HG03103 (cell line): ENCODE results near the gene SPATC1L.

ENCODE experiments used
- ATAC-seq: cut with Tn5 transposase; IDR thresholded peaks from one replicate; pipeline ENCODE4 v1.9.1; 2021; ENCODE audit warnings: low read depth; ENCODE audit not compliant: unreplicated experiment

SPATC1L gene

DNA sequence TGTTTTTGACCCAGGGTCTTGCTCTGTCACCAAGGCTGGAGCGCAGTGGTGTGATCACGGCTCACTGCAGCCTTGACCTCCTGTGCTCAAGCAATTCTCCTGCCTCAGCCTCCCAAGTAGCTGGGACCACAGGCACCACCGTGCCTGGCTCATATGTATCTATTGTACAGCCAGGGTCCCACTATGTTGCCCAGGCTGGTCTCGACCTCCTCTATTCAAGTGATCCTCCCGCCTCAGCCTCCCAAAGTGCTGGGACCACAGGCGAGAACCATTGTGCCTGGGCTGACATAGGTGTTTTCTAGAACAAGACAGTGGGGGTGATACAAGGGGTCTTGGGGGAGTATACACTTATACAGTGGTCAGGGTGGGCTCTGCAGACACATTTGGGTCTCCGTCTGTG lies 46.4 kb downstream of the SPATC1L start:
- no peak for ATAC-seq

GRCh38 chr21:46136739-46137349 lies 47.4 kb downstream of the SPATC1L start:
- ATAC-seq: no peak

- ATAC-seq: no peak
These were observed 48.4 kb downstream of the SPATC1L start for GRCh38 chr21:46135782-46136395.

DNA sequence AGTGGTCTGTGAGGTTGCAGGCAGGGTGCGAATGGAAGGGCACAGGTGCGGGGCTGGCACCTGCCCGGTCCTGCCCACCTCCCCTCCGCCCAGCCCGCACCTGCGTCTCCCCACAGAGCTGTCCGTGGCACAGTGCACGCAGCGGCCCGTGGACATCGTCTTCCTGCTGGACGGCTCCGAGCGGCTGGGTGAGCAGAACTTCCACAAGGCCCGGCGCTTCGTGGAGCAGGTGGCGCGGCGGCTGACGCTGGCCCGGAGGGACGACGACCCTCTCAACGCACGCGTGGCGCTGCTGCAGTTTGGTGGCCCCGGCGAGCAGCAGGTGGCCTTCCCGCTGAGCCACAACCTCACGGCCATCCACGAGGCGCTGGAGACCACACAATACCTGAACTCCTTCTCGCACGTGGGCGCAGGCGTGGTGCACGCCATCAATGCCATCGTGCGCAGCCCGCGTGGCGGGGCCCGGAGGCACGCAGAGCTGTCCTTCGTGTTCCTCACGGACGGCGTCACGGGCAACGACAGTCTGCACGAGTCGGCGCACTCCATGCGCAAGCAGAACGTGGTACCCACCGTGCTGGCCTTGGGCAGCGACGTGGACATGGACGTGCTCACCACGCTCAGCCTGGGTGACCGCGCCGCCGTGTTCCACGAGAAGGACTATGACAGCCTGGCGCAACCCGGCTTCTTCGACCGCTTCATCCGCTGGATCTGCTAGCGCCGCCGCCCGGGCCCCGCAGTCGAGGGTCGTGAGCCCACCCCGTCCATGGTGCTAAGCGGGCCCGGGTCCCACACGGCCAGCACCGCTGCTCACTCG lies 52.2 kb downstream of the SPATC1L start:
- ATAC-seq: no peak

DNA sequence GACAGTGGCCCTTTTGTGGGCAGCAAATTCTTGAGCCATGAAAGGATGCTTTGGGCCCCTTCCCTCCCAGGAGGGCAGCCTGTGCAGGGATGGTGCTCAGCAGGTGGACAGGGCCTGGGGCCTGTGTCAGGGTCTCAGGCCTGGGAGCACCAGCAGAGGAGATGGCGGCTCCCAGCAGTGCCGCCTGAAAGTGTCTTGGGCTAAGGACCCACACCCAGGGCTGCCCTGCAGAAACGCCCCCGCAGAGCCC lies 52.7 kb downstream of the SPATC1L start:
- ATAC-seq: no peak

DNA sequence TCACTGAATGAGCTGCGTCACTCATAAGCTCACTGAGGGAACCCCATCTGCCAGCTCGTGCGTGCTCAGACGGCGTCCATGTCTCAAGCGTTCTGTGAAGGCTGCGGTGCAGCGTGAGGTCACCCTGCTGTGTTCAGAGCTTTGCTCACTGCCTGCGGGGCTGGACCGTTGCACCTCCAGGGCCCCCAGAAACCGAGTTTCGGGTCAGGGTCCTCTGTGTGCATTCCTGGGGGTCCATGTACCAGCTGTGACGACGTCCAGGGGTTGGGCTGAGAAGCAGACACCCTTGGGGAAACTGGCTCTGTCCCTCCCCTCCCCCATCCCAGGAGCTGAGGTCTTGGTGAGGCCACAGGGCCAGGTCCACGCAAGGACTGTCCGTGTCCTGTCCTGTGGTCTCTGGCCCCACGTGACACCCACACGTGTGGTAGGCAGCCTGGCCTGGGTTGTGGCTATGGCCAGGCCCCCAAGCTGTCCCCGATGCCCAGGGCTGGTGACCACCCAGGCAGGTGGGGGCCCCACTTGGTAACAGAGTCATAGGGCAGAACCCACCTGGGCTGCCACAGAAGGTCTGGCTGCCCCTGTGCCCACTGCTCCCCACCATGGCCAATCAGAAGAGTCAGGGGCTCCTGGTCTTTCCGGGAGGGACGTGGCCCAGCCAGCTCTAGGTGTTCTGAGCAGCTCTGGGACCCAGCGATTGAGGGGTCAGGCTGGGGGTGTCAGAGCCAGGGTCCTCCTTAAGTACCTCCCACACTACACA lies 53.2 kb downstream of the SPATC1L start:
- no peak for ATAC-seq

DNA sequence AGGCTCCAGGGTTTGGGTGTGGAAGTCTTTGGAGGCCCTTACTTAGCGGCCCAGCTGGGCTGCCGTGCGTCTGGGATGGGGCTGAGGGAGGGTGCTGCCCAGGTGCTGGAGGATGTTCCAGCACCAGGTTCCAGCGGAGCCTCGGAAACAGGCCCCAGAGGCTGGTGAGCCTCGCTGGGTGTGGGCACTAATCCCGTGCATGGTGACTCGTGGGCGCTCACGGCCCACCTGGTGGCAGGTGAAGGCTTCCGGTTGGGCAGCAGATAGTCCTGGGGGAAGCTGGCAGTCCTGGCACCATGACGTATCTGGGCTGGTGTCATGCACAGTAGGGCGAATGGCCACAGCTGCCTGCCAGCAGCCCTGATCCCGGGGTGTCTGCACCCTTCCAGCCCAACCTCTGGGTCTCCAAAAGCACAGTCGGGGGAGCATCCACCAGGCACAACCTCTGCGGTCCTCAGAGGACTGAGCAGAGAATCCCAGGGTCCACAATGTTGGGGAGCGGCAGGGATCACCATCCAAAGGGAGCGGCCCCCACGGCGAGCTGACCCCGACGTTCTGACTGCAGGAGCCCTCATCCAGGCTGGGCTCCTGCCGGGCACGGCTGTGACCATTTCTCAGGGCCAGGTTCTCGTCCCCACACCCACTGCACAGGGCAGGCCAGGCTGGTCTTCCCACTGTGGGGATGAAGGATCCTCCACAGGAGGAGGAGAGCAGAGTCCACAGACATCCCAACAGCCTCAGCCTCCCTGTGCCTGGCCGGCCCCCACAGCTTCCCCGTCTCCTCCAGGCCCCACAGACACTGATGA lies 54.2 kb downstream of the SPATC1L start:
- ATAC-seq: no peak

DNA sequence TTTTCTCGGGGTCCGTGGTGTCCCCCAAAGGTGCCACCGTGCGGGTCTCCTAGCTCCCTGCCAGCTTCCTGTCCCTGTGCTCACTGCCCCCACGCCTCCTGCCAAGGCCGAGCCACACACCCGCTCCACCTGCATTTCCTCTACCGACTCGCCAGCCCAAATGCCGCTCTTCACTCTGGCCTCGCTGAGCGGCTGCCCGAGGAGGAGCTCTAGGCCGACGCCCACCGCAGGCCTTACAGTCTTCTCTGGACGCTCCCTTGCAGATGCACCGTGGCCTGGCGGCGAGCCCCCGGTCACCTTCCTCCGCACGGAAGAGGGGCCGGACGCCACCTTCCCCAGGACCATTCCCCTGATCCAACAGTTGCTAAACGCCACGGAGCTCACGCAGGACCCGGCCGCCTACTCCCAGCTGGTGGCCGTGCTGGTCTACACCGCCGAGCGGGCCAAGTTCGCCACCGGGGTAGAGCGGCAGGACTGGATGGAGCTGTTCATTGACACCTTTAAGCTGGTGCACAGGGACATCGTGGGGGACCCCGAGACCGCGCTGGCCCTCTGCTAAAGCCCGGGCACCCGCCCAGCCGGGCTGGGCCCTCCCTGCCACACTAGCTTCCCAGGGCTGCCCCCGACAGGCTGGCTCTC lies 55.2 kb downstream of the SPATC1L start:
- ATAC-seq: no peak

DNA sequence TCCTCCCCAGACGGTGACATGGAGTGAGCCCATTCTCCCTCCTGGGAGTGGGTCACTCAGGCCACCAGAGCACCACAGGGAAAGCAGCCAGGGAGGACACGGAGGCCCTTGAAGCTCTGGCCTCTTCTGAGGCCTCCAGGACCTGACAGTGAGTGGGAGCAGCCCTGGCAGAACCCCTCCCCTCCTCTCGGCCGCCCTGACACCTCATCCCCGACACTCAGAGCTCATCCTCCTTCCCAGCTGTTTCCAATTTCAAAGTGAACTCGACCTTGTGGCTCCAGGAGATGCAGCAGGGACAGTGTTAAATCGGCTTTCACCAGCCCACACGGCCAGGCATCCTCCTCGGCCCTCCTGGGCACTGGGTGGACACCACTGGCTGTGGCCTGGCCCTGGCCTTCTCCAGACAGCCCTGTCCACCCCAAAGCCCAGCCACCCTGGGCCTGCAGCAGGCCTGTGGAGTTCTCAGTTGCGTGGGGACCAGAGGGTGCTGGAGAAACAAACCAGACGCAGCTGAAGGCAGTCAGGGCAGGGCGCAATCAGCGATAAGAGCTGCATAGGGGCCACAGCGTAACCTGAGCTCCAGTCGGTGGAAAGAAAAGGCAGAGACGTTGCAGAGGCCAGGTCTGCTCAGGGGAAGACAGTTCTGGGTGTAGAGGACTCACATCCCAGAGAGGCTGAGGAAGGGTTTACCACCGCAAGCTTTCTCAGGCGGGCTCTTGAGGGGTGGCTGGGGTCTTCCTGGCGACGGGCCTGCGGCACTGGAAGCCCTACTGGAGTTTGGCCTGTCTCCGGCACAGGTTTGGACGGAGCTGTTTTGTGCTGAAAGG lies 55.9 kb downstream of the SPATC1L start:
- no peak for ATAC-seq

DNA sequence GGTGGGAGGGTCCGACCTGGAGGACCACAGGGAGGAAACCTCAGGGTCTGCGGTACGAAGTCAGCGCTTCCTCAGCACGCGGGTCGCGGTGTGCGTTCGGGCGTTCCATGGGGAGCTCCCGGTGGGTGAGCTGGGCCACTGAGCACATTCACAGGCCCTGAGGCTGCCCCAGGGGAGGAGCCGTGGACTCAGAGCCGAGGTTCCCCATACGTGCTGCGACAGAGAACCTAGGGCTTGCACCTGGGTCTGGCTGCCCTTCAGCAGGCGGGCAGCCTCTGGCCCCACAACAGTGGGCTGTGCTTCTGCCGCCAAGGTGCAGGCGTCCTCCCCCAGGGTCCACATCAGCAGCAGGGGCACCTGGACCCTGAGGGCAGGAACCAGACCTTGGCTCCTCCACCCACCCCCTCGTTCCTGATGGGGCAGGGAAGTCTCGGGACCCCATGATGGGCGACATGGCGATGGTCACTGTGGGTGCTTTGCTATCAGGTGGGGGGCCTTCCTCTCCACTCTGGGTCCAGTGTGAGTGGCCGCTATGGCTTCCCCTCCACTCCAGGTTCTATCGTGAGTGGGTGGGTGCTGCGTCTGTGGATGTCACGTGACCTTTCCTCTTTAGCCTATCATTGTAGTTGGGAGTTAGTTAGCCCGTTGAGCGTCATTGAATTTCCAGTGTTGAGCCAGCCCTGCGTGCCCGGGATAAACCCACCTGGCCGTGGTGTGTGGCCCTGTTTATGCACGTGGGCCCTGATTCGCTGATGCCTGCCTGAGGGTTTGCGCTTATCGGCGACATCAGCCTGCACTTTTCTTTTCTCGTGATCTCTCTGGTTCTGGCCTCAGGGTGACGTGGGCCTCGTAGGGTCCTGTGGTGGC lies 56.8 kb downstream of the SPATC1L start:
- no peak for ATAC-seq

GRCh38 chr21:46126309-46127238 lies 57.7 kb downstream of the SPATC1L start:
- no peak for ATAC-seq

DNA sequence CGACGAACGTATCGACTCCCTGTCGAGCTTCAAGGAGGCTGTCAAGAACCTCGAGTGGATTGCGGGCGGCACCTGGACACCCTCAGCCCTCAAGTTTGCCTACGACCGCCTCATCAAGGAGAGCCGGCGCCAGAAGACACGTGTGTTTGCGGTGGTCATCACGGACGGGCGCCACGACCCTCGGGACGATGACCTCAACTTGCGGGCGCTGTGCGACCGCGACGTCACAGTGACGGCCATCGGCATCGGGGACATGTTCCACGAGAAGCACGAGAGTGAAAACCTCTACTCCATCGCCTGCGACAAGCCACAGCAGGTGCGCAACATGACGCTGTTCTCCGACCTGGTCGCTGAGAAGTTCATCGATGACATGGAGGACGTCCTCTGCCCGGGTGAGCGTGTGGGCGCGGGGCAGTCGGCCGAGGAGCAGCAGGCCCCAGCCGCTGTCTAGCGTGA lies 58.4 kb downstream of the SPATC1L start:
- ATAC-seq: no peak

DNA sequence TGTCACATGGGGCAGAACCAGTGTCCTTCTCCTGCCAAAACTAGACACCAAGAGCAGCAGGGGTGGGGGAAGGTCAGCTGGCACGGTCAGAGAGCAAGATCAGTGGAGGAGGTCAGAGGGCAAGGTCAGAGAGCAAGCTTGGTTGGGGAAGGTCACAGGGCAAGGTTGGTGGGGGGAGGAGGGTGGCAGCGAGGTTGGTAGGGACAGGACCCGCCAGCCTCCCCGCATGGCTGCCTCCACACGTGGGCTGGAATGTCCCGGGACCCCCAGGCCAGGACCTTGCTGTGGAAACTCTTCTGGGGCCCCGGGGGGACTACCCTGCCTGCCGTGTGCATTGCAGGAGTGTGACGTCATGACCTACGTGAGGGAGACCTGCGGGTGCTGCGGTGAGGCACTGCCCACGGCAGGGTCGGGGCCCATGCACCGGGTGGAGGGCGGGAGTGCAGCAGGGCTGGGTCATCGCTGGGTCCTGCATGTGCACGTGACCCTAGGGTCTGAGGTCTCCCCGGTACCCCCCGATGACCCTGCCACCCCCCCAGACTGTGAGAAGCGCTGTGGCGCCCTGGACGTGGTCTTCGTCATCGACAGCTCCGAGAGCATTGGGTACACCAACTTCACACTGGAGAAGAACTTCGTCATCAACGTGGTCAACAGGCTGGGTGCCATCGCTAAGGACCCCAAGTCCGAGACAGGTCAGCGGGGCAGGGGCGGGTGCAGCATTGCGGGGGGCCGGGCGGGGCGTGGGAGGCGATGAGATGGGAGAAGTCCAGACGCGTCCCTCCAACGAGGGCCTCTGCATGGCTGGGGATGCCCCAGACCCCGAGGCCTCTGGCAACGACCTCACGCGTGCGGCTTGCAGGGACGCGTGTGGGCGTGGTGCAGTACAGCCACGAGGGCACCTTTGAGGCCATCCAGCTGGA lies 59.1 kb downstream of the SPATC1L start:
- ATAC-seq: no peak

GRCh38 chr21:46124083-46124925 lies 60.0 kb downstream of the SPATC1L start:
- ATAC-seq: no peak
